Muscle of leg (tissue), 11 donors: ENCODE measurements around the gene CEP131. TPM values are rescaled to one million over a fixed set of nuclear protein-coding genes. Genes with fewer than 3 reads are reported as not detected.
A peak's percentile ranks its signal among the peaks of the same experiment; 100 is the strongest.

Source experiments
- DNase-seq: peaks from one replicate; pipeline ENCODE4 v3.0.0; 2013
- H3K27ac ChIP-seq: one replicate; pipeline ENCODE4 v1.5.1; 2013; ENCODE audit warnings: mild to moderate bottlenecking, low read length, control low read depth
- H3K27me3 ChIP-seq: one replicate; pipeline ENCODE4 v1.6.1; 2013; ENCODE audit warnings: low read length; ENCODE audit not compliant: control insufficient read depth, insufficient read depth
- H3K36me3 ChIP-seq: one replicate; pipeline ENCODE4 v1.6.1; 2013; ENCODE audit warnings: low read length; ENCODE audit not compliant: control insufficient read depth, insufficient read depth
- H3K4me1 ChIP-seq: one replicate; pipeline ENCODE4 v1.6.1; 2013; ENCODE audit warnings: low read length; ENCODE audit not compliant: control insufficient read depth, insufficient read depth
- H3K4me3 ChIP-seq: one replicate; pipeline ENCODE4 v1.5.1; 2013; ENCODE audit warnings: low read length, control low read depth
- H3K9me3 ChIP-seq: replicated peaks from 2 replicates; pipeline ENCODE4 v1.6.1; 2013; ENCODE audit warnings: low read depth, low read length; ENCODE audit not compliant: control insufficient read depth
- WGBS: methylation state at CpG from one replicate; pipeline ENCODE4 v1.1.5; 2013; ENCODE audit warnings: missing lambda C conversion rate; ENCODE audit not compliant: insufficient coverage; 5-methylcytosine and 5-hydroxymethylcytosine counted together
- polyA plus RNA-seq, 8 donors: library from polyadenylated mRNA; unstranded; fragments of 120-200 nt; gene quantifications; one replicate each; pipeline versions ENCODE4 v1.2.1 to v1.2.3, GENCODE V29; 2013; ENCODE audit warnings: inconsistent platforms in 1 of 8, low replicate concordance in 1 of 8; ENCODE audit not compliant: insufficient read length in 8 of 8, insufficient read depth in 1 of 8
- total RNA-seq: library from RNA; stranded (reverse); fragments of 120-200 nt; gene quantifications from one replicate; pipeline ENCODE4 v1.2.4, GENCODE V29; 2013

CEP131 gene
- total and polyA plus RNA-seq, 9 donors = 8.3 to 16.4 (median 13.5) TPM

GRCh38 chr17:81210868-81211267, 11.9 kb downstream of the CEP131 start:
- Histone ChIP-seq H3K9me3 (no peaks in the 10 kb centered on the region), H3K27ac (no peak overlapping the region), H3K4me1 (peaks cover 3% of the 10 kb centered on the region), H3K36me3 (peaks cover 18% of the 10 kb centered on the region), H3K4me3 (no peak overlapping the region), H3K27me3 (no peaks in the 10 kb centered on the region)
- WGBS = 38% methylated on average over 9 of the region's 14 CpGs
- no peak for DNase-seq

DNA sequence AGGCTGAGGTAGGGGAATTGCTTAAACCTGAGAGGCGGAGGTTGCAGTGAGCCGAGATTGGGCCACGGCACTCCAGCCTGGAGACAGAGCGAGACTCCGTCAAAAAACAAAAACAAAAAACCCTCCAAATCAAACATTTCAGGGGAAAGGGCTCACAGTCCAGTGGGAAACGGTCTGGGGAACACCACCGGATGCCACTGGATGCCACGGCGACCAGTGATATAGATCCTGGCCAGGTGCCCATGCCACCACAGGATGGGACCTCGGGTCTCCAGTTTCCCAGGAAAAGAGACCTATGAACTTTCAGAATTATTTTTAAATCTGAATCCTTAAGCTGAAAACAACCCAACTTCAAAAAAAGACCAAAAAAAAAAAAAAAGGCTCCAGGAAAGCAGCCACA, 12.3 kb downstream of the CEP131 start:
- Histone ChIP-seq H3K4me1 (peaks cover 3% of the 10 kb centered on the region), H3K27me3 (no peaks in the 10 kb centered on the region), H3K4me3 (no peak overlapping the region), H3K9me3 (no peaks in the 10 kb centered on the region), H3K27ac (no peak overlapping the region), H3K36me3 (peaks cover 18% of the 10 kb centered on the region)
- WGBS = 100% methylated on average over 6 of the region's 10 CpGs
- DNase-seq = no peak

GRCh38 chr17:81209141-81209540, 13.6 kb downstream of the CEP131 start:
- Histone ChIP-seq H3K36me3 (peaks cover 24% of the 10 kb centered on the region), H3K27ac (no peak overlapping the region), H3K9me3 (no peaks in the 10 kb centered on the region), H3K4me3 (no peak overlapping the region), H3K27me3 (no peaks in the 10 kb centered on the region), H3K4me1 (peaks cover 3% of the 10 kb centered on the region)
- no peak for DNase-seq
- WGBS = 94% methylated on average over 15 of the region's 16 CpGs

DNA sequence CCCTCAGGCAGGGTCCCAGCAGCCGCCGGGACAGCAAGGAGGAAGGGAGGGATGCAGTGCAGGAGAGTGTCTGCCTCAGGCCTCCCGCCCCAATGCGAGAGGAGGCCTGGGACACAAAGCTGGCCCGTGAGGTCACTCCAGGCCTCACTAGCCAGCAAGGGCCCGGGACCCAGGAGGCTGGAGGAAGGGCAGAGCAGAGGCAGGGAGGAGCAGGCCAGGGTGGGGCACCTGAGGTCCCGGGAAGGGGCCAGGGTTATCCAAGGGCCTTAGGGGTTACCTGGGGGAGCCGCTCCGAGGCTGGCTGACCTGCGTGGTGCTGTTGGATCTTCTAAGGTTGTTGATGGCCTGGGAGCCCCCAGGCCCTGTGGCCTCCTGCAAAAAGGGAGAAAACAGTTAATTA, 14.1 kb downstream of the CEP131 start:
- Histone ChIP-seq H3K4me1 (peaks cover 3% of the 10 kb centered on the region), H3K36me3 (peaks cover 29% of the 10 kb centered on the region), H3K9me3 (no peaks in the 10 kb centered on the region), H3K27ac (no peak overlapping the region), H3K4me3 (no peak overlapping the region), H3K27me3 (no peaks in the 10 kb centered on the region)
- no peak for DNase-seq
- WGBS = 90% methylated on average over 10 of the region's 10 CpGs

GRCh38 chr17:81207610-81208581, 14.9 kb downstream of the CEP131 start:
- peaks cover 3% of the 10 kb centered on the region for H3K4me1 ChIP-seq
- H3K27ac ChIP-seq = no peak overlapping the region
- peak; percentile 34 for DNase-seq
- no peaks in the 10 kb centered on the region for H3K27me3 ChIP-seq
- H3K36me3 ChIP-seq = peaks cover 34% of the 10 kb centered on the region
- H3K4me3 ChIP-seq = no peak overlapping the region
- 81% methylated on average over 12 of the region's 21 CpGs for WGBS
- no peaks in the 10 kb centered on the region for H3K9me3 ChIP-seq

- Histone ChIP-seq H3K27me3 (no peaks in the 10 kb centered on the region), H3K9me3 (no peaks in the 10 kb centered on the region), H3K36me3 (peaks cover 39% of the 10 kb centered on the region), H3K27ac (no peak overlapping the region), H3K4me3 (no peak overlapping the region), H3K4me1 (peaks cover 3% of the 10 kb centered on the region)
- DNase-seq = no peak
- 97% methylated on average over 12 of the region's 12 CpGs for WGBS
Measured at GRCh38 chr17:81206657-81207056, 16.1 kb downstream of the CEP131 start.

GRCh38 chr17:81206166-81206565, 16.6 kb downstream of the CEP131 start:
- Histone ChIP-seq H3K36me3 (peaks cover 39% of the 10 kb centered on the region), H3K27me3 (no peaks in the 10 kb centered on the region), H3K4me3 (no peak overlapping the region), H3K4me1 (peaks cover 3% of the 10 kb centered on the region), H3K27ac (no peak overlapping the region), H3K9me3 (no peaks in the 10 kb centered on the region)
- DNase-seq = no peak
- 58% methylated on average over 4 of the region's 4 CpGs for WGBS

- Histone ChIP-seq H3K4me3 (no peak overlapping the region), H3K36me3 (peaks cover 42% of the 10 kb centered on the region), H3K9me3 (no peaks in the 10 kb centered on the region), H3K4me1 (peaks cover 3% of the 10 kb centered on the region), H3K27me3 (no peaks in the 10 kb centered on the region), H3K27ac (no peak overlapping the region)
- DNase-seq = no peak
- WGBS = 88% methylated on average over 9 of the region's 10 CpGs
Measured at GRCh38 chr17:81204578-81204977, 18.2 kb downstream of the CEP131 start.

GRCh38 chr17:81203136-81203535, 19.6 kb downstream of the CEP131 start:
- H3K4me3 ChIP-seq = no peak overlapping the region
- peaks cover 14% of the 10 kb centered on the region for H3K4me1 ChIP-seq
- DNase-seq = no peak
- H3K9me3 ChIP-seq = no peaks in the 10 kb centered on the region
- peaks cover 42% of the 10 kb centered on the region for H3K36me3 ChIP-seq
- 97% methylated on average over 20 of the region's 20 CpGs for WGBS
- no peak overlapping the region for H3K27ac ChIP-seq
- no peaks in the 10 kb centered on the region for H3K27me3 ChIP-seq

DNA sequence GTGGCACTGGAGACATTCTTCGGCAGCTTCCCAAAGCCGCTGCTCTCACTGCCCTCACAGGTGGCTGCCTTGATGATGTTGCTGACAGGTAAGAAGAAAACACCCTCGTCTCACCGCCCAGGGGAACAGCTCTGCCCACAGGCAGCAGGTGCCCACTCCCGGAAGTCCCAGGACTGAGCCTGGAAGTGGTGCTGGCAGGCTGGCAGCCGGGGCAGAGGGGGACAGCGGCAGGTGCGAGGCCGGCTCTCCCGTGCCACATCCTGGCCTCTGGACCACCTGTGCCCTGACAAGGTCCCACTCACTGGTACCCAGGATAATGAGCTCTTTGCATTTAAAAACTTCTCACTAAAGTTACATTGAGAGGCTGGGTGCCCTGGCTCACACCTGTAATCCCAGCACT, 20.4 kb downstream of the CEP131 start:
- Histone ChIP-seq H3K4me1 (peaks cover 22% of the 10 kb centered on the region), H3K4me3 (no peak overlapping the region), H3K9me3 (no peaks in the 10 kb centered on the region), H3K27me3 (no peaks in the 10 kb centered on the region), H3K27ac (no peak overlapping the region), H3K36me3 (peaks cover 42% of the 10 kb centered on the region)
- WGBS = 95% methylated on average over 9 of the region's 10 CpGs
- DNase-seq = no peak
